WTC11 (cell line): Measurements from ENCODE around the gene ZFP91.

Experiments
- FOXK1 ChIP-seq: sonication (generic); formaldehyde crosslinking; IDR thresholded peaks from 2 replicates; pipeline ENCODE4 v1.8.0; 2022; ENCODE audit warnings: mild to moderate bottlenecking, moderate library complexity, missing genetic modification reagents
- NFE2L1 ChIP-seq: sonication (generic); formaldehyde crosslinking; IDR thresholded peaks from 2 replicates; pipeline ENCODE4 v1.8.1; 2023; ENCODE audit warnings: missing genetic modification reagents
- TF ChIP-seq, protein P1 (sequence below): fragments of 200-600 bp; IDR thresholded peaks from 2 replicates; pipeline ENCODE4 v1.8.0; 2022; ENCODE audit warnings: antibody characterized with exemption
- TF ChIP-seq, protein P2 (sequence below): sonication (generic); formaldehyde crosslinking; IDR thresholded peaks from 2 replicates; pipeline ENCODE4 v1.8.1; 2022; ENCODE audit warnings: low read depth, mild to moderate bottlenecking, moderate library complexity, missing genetic modification reagents, borderline replicate concordance
- TF ChIP-seq, protein P3 (sequence below): sonication (generic); formaldehyde crosslinking; conservative IDR thresholded peaks from 2 replicates; pipeline ENCODE4 v1.8.1; 2022; ENCODE audit warnings: mild to moderate bottlenecking, missing genetic modification reagents
- TF ChIP-seq, protein P4 (sequence below): sonication (generic); formaldehyde crosslinking; IDR thresholded peaks from 2 replicates; pipeline ENCODE4 v1.8.0; 2022; ENCODE audit warnings: mild to moderate bottlenecking, missing genetic modification reagents

DNA sequence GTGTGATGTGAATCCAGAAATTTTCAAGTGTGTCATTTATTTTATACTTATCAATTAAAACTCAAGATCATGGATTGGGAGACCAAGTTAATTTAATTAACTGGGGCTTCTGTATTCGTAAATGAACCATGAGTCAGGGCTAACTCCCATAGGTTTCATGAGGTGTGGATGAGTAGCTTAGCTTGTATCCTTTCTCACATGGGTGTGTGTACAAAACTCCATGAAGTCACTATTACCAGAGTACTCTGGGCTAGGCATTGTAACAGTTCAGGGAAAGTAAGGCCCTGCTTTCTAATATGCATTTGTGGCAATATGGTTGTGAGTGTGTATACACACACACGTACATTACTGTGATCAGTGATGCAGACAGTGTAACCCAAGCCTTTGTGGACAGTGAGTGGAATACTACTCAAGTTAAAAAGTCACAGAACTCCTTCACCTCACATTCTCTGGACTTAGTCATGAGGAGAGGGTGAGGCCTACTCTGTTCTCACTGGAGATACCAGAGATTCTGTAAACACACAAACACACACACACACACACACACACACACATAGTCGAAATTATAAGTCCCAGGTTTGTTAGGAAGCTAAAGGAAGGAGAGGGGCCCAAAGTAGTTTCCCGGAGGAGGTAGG is 47.1 kb downstream of the ZFP91 start:
- TF ChIP-seq, protein P1, sequence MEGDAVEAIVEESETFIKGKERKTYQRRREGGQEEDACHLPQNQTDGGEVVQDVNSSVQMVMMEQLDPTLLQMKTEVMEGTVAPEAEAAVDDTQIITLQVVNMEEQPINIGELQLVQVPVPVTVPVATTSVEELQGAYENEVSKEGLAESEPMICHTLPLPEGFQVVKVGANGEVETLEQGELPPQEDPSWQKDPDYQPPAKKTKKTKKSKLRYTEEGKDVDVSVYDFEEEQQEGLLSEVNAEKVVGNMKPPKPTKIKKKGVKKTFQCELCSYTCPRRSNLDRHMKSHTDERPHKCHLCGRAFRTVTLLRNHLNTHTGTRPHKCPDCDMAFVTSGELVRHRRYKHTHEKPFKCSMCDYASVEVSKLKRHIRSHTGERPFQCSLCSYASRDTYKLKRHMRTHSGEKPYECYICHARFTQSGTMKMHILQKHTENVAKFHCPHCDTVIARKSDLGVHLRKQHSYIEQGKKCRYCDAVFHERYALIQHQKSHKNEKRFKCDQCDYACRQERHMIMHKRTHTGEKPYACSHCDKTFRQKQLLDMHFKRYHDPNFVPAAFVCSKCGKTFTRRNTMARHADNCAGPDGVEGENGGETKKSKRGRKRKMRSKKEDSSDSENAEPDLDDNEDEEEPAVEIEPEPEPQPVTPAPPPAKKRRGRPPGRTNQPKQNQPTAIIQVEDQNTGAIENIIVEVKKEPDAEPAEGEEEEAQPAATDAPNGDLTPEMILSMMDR: no peak
- TF ChIP-seq, protein P2, sequence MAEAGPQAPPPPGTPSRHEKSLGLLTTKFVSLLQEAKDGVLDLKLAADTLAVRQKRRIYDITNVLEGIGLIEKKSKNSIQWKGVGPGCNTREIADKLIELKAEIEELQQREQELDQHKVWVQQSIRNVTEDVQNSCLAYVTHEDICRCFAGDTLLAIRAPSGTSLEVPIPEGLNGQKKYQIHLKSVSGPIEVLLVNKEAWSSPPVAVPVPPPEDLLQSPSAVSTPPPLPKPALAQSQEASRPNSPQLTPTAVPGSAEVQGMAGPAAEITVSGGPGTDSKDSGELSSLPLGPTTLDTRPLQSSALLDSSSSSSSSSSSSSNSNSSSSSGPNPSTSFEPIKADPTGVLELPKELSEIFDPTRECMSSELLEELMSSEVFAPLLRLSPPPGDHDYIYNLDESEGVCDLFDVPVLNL: no peak
- TF ChIP-seq NFE2L1 (CRISPR knock-in tag): no peak
- TF ChIP-seq, protein P3, sequence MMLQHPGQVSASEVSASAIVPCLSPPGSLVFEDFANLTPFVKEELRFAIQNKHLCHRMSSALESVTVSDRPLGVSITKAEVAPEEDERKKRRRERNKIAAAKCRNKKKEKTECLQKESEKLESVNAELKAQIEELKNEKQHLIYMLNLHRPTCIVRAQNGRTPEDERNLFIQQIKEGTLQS (CRISPR knock-in tag): no peak
- TF ChIP-seq FOXK1: no peak
- TF ChIP-seq, protein P4, sequence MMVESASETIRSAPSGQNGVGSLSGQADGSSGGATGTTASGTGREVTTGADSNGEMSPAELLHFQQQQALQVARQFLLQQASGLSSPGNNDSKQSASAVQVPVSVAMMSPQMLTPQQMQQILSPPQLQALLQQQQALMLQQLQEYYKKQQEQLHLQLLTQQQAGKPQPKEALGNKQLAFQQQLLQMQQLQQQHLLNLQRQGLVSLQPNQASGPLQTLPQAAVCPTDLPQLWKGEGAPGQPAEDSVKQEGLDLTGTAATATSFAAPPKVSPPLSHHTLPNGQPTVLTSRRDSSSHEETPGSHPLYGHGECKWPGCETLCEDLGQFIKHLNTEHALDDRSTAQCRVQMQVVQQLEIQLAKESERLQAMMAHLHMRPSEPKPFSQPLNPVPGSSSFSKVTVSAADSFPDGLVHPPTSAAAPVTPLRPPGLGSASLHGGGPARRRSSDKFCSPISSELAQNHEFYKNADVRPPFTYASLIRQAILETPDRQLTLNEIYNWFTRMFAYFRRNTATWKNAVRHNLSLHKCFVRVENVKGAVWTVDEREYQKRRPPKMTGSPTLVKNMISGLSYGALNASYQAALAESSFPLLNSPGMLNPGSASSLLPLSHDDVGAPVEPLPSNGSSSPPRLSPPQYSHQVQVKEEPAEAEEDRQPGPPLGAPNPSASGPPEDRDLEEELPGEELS (CRISPR knock-in tag): no peak
